Liver (tissue), 9 donors: Measurements from ENCODE around the gene POLR2H. TPM values are rescaled to one million over a fixed set of nuclear protein-coding genes. Genes with fewer than 3 reads are reported as not detected.

Experiments
- DNase-seq: peaks from one replicate; pipeline ENCODE4 v3.0.0-alpha.2; 2017; ENCODE audit warnings: low spot score
- H3K27ac ChIP-seq, 2 donors: one replicate each; pipeline ENCODE4 v1.7.0; 2013; ENCODE audit warnings: inconsistent platforms in 2 of 2, low read length in 2 of 2, control low read depth in 1 of 2, low read depth in 1 of 2, mild to moderate bottlenecking in 1 of 2
- H3K27me3 ChIP-seq, 4 donors: one replicate each; pipeline versions ENCODE4 v1.6.1 to v1.7.0; 2013; ENCODE audit warnings: low read length in 3 of 4, inconsistent platforms in 1 of 4, mild to moderate bottlenecking in 1 of 4, moderate library complexity in 1 of 4; ENCODE audit not compliant: control insufficient read depth in 4 of 4, insufficient read depth in 4 of 4
- H3K36me3 ChIP-seq, 4 donors: one replicate each; pipeline versions ENCODE4 v1.6.1 to v1.7.0; 2013; ENCODE audit warnings: low read length in 3 of 4, mild to moderate bottlenecking in 3 of 4, low read depth in 1 of 4, moderate library complexity in 1 of 4; ENCODE audit not compliant: control insufficient read depth in 4 of 4, insufficient read depth in 3 of 4
- H3K4me1 ChIP-seq, 4 donors: one replicate each; pipeline versions ENCODE4 v1.6.1 to v1.7.0; 2013; ENCODE audit warnings: low read length in 3 of 4, mild to moderate bottlenecking in 3 of 4, moderate library complexity in 1 of 4; ENCODE audit not compliant: control insufficient read depth in 4 of 4, insufficient read depth in 4 of 4
- H3K4me3 ChIP-seq, 3 donors: one replicate each; pipeline versions ENCODE4 v1.6.1 to v1.7.0; 2013; ENCODE audit warnings: low read length in 3 of 3, control low read depth in 1 of 3, low read depth in 1 of 3, mild to moderate bottlenecking in 1 of 3
- H3K9ac ChIP-seq, 2 donors: one replicate each; pipeline ENCODE4 v1.7.0; 2013; ENCODE audit warnings: low read length in 2 of 2, mild to moderate bottlenecking in 2 of 2, moderate library complexity in 2 of 2, control low read depth in 1 of 2, low read depth in 1 of 2
- H3K9me3 ChIP-seq, 4 donors: one replicate each; pipeline versions ENCODE4 v1.6.1 to v1.7.0; 2013; ENCODE audit warnings: low read length in 3 of 4; ENCODE audit not compliant: control insufficient read depth in 4 of 4
- EGR1 ChIP-seq, 2 donors: IDR thresholded peaks; 2 replicates each; pipeline ENCODE4 v1.6.1; 2016 to 2018; ENCODE audit warnings: antibody characterized with exemption in 2 of 2, low read depth in 2 of 2
- FOXA1 ChIP-seq: IDR thresholded peaks from 2 replicates; pipeline ENCODE4 v1.6.1; 2016; ENCODE audit warnings: antibody characterized with exemption
- FOXA2 ChIP-seq: IDR thresholded peaks from 2 replicates; pipeline ENCODE4 v1.6.1; 2016; ENCODE audit warnings: antibody characterized with exemption
- GABPA ChIP-seq, 2 donors: IDR thresholded peaks in 1 of 2; conservative IDR thresholded peaks in 1 of 2; 2 replicates each; pipeline ENCODE4 v1.6.1; 2016; ENCODE audit warnings: antibody characterized with exemption in 2 of 2, mild to moderate bottlenecking in 1 of 2, moderate library complexity in 1 of 2
- HNF4A ChIP-seq, 2 donors: conservative IDR thresholded peaks; 2 replicates each; pipeline ENCODE4 v1.6.1; 2016; ENCODE audit warnings: antibody characterized with exemption in 2 of 2, mild to moderate bottlenecking in 2 of 2
- HNF4G ChIP-seq: IDR thresholded peaks from 2 replicates; pipeline ENCODE4 v1.6.1; 2016; ENCODE audit warnings: antibody characterized with exemption
- JUND ChIP-seq, 2 donors: IDR thresholded peaks; 2 replicates each; pipeline ENCODE4 v1.6.1; 2016; ENCODE audit warnings: antibody characterized with exemption in 2 of 2
- MAX ChIP-seq: IDR thresholded peaks from 2 replicates; pipeline ENCODE4 v1.6.1; 2016; ENCODE audit warnings: antibody characterized with exemption
- NR2F2 ChIP-seq: IDR thresholded peaks from 2 replicates; pipeline ENCODE4 v1.6.1; 2016; ENCODE audit warnings: antibody characterized with exemption
- RXRA ChIP-seq, 2 donors: IDR thresholded peaks; 2 replicates each; pipeline ENCODE4 v1.6.1; 2017 to 2018; ENCODE audit warnings: antibody characterized with exemption in 2 of 2, mild to moderate bottlenecking in 1 of 2
- SP1 ChIP-seq: IDR thresholded peaks from 2 replicates; pipeline ENCODE4 v1.6.1; 2018; ENCODE audit warnings: antibody characterized with exemption, mild to moderate bottlenecking
- YY1 ChIP-seq: IDR thresholded peaks from 2 replicates; pipeline ENCODE4 v1.6.1; 2016; ENCODE audit warnings: antibody characterized with exemption, mild to moderate bottlenecking
- WGBS: extraction: QIAGEN DNeasy Blood & Tissue Kit; methylation state at CpG from one replicate; pipeline ENCODE4 v1.1.7; 2013; 5-methylcytosine and 5-hydroxymethylcytosine counted together
- polyA plus RNA-seq, 2 donors: library from polyadenylated mRNA; stranded (reverse) in 1 of 2; unstranded in 1 of 2; fragments of 200-250 nt in 1 of 2; fragments of >200 nt in 1 of 2; fragmentation: Nextera tagmentation in 1 of 2; extraction: Ambion mirVana in 1 of 2; gene quantifications; one replicate each; pipeline versions ENCODE4 v1.2.1 to v1.2.3, GENCODE V29; 2013 to 2015
- total RNA-seq, 2 donors: library from RNA; depleted of rRNA; stranded (reverse); fragments of >200 nt; gene quantifications; one replicate each; pipeline ENCODE4 v1.2.3, GENCODE V29; 2014
- TF ChIP-seq, protein P1 (sequence below): IDR thresholded peaks from 2 replicates; pipeline ENCODE4 v1.6.1; 2016; ENCODE audit warnings: antibody characterized with exemption
- TF ChIP-seq, protein P2 (sequence below): IDR thresholded peaks from 2 replicates; pipeline ENCODE4 v1.6.1; 2016; ENCODE audit warnings: antibody characterized with exemption, mild to moderate bottlenecking
- donor health status: healthy.
- donor health status: healthy.
- donor health status: healthy.
- donor health status: healthy.
- donor health status: healthy.

Gene POLR2H
- total and polyA plus RNA-seq, 4 donors, result 25.7 to 55.7 (median 43.5) TPM

- no peak for TF ChIP-seq HNF4A (conservative IDR thresholded peaks at IDR 0.05)
- no peak for TF ChIP-seq JUND (IDR thresholded peaks at IDR 0.05)
- TF ChIP-seq, protein P1, sequence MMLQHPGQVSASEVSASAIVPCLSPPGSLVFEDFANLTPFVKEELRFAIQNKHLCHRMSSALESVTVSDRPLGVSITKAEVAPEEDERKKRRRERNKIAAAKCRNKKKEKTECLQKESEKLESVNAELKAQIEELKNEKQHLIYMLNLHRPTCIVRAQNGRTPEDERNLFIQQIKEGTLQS, result no peak
- TF ChIP-seq NR2F2, result no peak
- no peak for TF ChIP-seq GABPA (IDR thresholded peaks at IDR 0.05 in 1 of 2, conservative IDR thresholded peaks at IDR 0.05 in 1 of 2)
- no peak for TF ChIP-seq FOXA2
- no peak for TF ChIP-seq RXRA (IDR thresholded peaks at IDR 0.05)
Observed at GRCh38 chr3:184335291-184335660, 26.2 kb upstream of the POLR2H start (continued).

DNA sequence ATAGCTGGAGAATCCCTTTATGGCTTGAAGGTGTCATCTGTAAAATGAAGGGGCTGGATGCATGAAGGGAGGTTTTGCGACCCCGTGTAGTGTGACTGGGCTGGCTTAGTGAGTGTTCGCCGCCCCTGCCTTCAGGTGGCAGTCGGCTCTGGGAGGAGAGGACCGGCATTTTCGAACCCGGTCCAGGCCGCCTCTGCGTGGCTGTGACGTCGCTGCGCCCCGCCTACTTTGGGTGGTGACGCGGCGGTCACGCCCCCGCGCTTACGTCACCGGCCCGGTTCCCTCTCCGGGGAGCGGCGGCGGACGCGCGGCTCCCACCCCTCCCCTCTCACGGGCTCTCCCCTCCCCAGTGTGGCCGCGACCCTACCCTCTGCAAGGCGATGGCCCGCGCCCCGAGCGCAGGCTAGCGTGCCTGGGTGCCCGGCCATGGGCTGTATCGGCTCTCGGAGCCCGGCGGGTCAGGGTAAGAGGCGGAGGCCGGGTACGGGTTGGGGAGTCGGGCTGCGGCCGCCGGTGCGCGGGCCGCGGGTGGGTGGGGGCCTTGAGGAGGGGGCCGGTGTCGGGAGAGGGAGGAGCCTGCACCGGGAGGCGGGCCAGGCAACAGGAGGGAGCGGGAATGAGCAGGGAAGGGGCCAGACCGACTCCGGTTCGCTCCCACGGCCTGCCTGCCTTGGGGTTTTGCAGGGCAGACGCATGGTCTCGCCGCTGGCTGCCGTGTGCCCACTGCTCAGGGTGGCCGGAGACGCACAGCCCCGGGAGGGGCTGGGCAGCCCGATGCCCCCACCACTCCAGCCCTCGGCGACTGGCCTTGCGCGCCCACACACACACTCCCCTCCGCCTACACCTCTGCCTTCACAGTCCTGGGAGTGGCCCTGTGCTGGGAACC lies 25.6 kb upstream of the POLR2H start:
- peak overlapping the region; percentile 46 to 50 for H3K9ac ChIP-seq
- H3K27ac ChIP-seq, result peak overlapping the region; percentile 84 to 89
- peak; percentile 97 for DNase-seq
- peaks cover 14 to 40% (median 37%) of the 10 kb centered on the region in 4 donors for H3K36me3 ChIP-seq
- WGBS, result 1% methylated on average over 77 of the region's 77 CpGs
- H3K4me1 ChIP-seq, result peaks cover 0 to 13% (median 6%) of the 10 kb centered on the region in 4 donors
- H3K9me3 ChIP-seq, result no peaks in the 10 kb centered on the region
- TF ChIP-seq GABPA (IDR thresholded peaks at IDR 0.05 in 1 of 2, conservative IDR thresholded peaks at IDR 0.05 in 1 of 2) (no peak), SP1 (peak; percentile 28), FOXA1 (no peak), YY1 (peak; percentile 54), JUND (IDR thresholded peaks at IDR 0.05) (peak in 1 of 2 donors; percentile 17), MAX (no peak), FOXA2 (no peak), EGR1 (IDR thresholded peaks at IDR 0.05; ENCODE audit: low read depth in 2 of 2) (peak; percentile 75 to 81)
- TF ChIP-seq, protein P2, sequence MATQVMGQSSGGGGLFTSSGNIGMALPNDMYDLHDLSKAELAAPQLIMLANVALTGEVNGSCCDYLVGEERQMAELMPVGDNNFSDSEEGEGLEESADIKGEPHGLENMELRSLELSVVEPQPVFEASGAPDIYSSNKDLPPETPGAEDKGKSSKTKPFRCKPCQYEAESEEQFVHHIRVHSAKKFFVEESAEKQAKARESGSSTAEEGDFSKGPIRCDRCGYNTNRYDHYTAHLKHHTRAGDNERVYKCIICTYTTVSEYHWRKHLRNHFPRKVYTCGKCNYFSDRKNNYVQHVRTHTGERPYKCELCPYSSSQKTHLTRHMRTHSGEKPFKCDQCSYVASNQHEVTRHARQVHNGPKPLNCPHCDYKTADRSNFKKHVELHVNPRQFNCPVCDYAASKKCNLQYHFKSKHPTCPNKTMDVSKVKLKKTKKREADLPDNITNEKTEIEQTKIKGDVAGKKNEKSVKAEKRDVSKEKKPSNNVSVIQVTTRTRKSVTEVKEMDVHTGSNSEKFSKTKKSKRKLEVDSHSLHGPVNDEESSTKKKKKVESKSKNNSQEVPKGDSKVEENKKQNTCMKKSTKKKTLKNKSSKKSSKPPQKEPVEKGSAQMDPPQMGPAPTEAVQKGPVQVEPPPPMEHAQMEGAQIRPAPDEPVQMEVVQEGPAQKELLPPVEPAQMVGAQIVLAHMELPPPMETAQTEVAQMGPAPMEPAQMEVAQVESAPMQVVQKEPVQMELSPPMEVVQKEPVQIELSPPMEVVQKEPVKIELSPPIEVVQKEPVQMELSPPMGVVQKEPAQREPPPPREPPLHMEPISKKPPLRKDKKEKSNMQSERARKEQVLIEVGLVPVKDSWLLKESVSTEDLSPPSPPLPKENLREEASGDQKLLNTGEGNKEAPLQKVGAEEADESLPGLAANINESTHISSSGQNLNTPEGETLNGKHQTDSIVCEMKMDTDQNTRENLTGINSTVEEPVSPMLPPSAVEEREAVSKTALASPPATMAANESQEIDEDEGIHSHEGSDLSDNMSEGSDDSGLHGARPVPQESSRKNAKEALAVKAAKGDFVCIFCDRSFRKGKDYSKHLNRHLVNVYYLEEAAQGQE, result no peak
- H3K27me3 ChIP-seq, result no peaks in the 10 kb centered on the region
- H3K4me3 ChIP-seq, result peak overlapping the region; percentile 47 to 68 (median 62)

- Histone ChIP-seq H3K4me3 (peak overlapping the region; percentile 47 to 68 (median 62)), H3K9me3 (no peaks in the 10 kb centered on the region), H3K9ac (peak overlapping the region in 1 of 2 donors; percentile 46), H3K4me1 (peaks cover 0 to 13% (median 6%) of the 10 kb centered on the region in 4 donors), H3K27me3 (no peaks in the 10 kb centered on the region), H3K36me3 (peaks cover 7 to 34% (median 29%) of the 10 kb centered on the region in 4 donors), H3K27ac (peak overlapping the region; percentile 84 to 89)
- TF ChIP-seq HNF4G (no peak), NR2F2 (peak; percentile 80)
- no peak for DNase-seq
- 38% methylated on average over 17 of the region's 17 CpGs for WGBS
Observed at GRCh38 chr3:184336547-184337398, 24.7 kb upstream of the POLR2H start.
